Measurements from ENCODE around the gene GPC6.

GPC6 gene

GRCh38 chr13:93698016-93698613 lies 471.5 kb downstream of the GPC6 start:
- Histone ChIP-seq H2BK120ac (ENCODE audit: low read depth, low read length) (no peak overlapping the region), H3K27ac (replicated peaks; ENCODE audit: low read length) (no peak overlapping the region), H4K8ac (ENCODE audit: low read depth, low read length) (no peak overlapping the region), H3K36me3 (replicated peaks in 1 of 2; ENCODE audit: control insufficient read depth in 2 of 2, insufficient read depth in 2 of 2, low read length in 2 of 2) (no peaks in the 10 kb centered on the region), H2BK5ac (ENCODE audit: low read length) (no peak overlapping the region), H3K4me2 (ENCODE audit: insufficient read depth, low read length, poor library complexity, severe bottlenecking) (no peak overlapping the region), H3K9ac (ENCODE audit: low read depth, low read length, poor library complexity) (no peak overlapping the region), H3K27me3 (ENCODE audit: control insufficient read depth in 3 of 3, insufficient read depth in 3 of 3, low read depth in 1 of 3, low read length in 3 of 3) (no peaks in the 10 kb centered on the region), H3K4me3 (ENCODE audit: low read length in 2 of 2) (no peak overlapping the region), H2BK15ac (ENCODE audit: low read length) (no peak overlapping the region), H3K4me1 (ENCODE audit: control insufficient read depth in 2 of 2, insufficient read depth in 1 of 2, low read depth in 1 of 2, low read length in 2 of 2) (peaks cover 0 to 11% of the 10 kb centered on the region in 2 donors), H2AFZ (ENCODE audit: low read length) (no peak overlapping the region), H3K18ac (ENCODE audit: low read length) (no peak overlapping the region), H2BK12ac (ENCODE audit: low read length) (no peak overlapping the region), H3K23ac (ENCODE audit: low read depth, low read length, poor library complexity) (no peak overlapping the region), H3K79me1 (ENCODE audit: low read depth, low read length) (no peaks in the 10 kb centered on the region), H2AK5ac (ENCODE audit: low read depth, low read length) (no peak overlapping the region), H3K14ac (ENCODE audit: low read length) (no peak overlapping the region), H4K91ac (ENCODE audit: low read depth, low read length, poor library complexity) (no peak overlapping the region), H3K4ac (ENCODE audit: low read length) (no peak overlapping the region), H3K9me3 (replicated peaks in 1 of 2; ENCODE audit: control insufficient read depth in 2 of 2, insufficient read depth in 1 of 2, low read depth in 1 of 2, low read length in 2 of 2) (peaks cover 4 to 6% of the 10 kb centered on the region in 2 donors)
- WGBS, 2 donors (ENCODE audit: extremely low coverage in 2 of 2, insufficient read length in 2 of 2, insufficient replicate concordance in 1 of 2) = no CpG with 5 or more reads among the region's 5 CpGs
- DNase-seq (ENCODE audit: low spot score) = peak; percentile 32

- H3K27ac ChIP-seq (replicated peaks; ENCODE audit: low read length) = no peak overlapping the region
Measured at GRCh38 chr13:93700115-93700514, 473.5 kb downstream of the GPC6 start.

GRCh38 chr13:93708308-93709075 lies 481.9 kb downstream of the GPC6 start:
- Histone ChIP-seq H3K4me1 (ENCODE audit: control insufficient read depth in 2 of 2, insufficient read depth in 1 of 2, low read depth in 1 of 2, low read length in 2 of 2) (no peaks in the 10 kb centered on the region), H2BK12ac (ENCODE audit: low read length) (no peak overlapping the region), H2BK15ac (ENCODE audit: low read length) (no peak overlapping the region), H2AK5ac (ENCODE audit: low read depth, low read length) (no peak overlapping the region), H3K79me1 (ENCODE audit: low read depth, low read length) (no peaks in the 10 kb centered on the region), H2BK120ac (ENCODE audit: low read depth, low read length) (no peak overlapping the region), H3K27me3 (ENCODE audit: control insufficient read depth in 3 of 3, insufficient read depth in 3 of 3, low read depth in 1 of 3, low read length in 3 of 3) (no peaks in the 10 kb centered on the region), H4K8ac (ENCODE audit: low read depth, low read length) (no peak overlapping the region), H3K36me3 (replicated peaks in 1 of 2; ENCODE audit: control insufficient read depth in 2 of 2, insufficient read depth in 2 of 2, low read length in 2 of 2) (no peaks in the 10 kb centered on the region), H3K14ac (ENCODE audit: low read length) (no peak overlapping the region), H2BK5ac (ENCODE audit: low read length) (no peak overlapping the region), H3K23ac (ENCODE audit: low read depth, low read length, poor library complexity) (no peak overlapping the region), H3K27ac (replicated peaks; ENCODE audit: low read length) (no peak overlapping the region), H3K18ac (ENCODE audit: low read length) (no peak overlapping the region), H4K91ac (ENCODE audit: low read depth, low read length, poor library complexity) (no peak overlapping the region), H3K4ac (ENCODE audit: low read length) (no peak overlapping the region), H3K4me2 (ENCODE audit: insufficient read depth, low read length, poor library complexity, severe bottlenecking) (no peak overlapping the region), H3K9me3 (replicated peaks in 1 of 2; ENCODE audit: control insufficient read depth in 2 of 2, insufficient read depth in 1 of 2, low read depth in 1 of 2, low read length in 2 of 2) (peaks cover 0 to 2% of the 10 kb centered on the region in 2 donors), H3K4me3 (ENCODE audit: low read length in 2 of 2) (no peak overlapping the region), H2AFZ (ENCODE audit: low read length) (no peak overlapping the region), H3K9ac (ENCODE audit: low read depth, low read length, poor library complexity) (no peak overlapping the region)
- no CpG with 5 or more reads among the region's 1 CpG for WGBS, 2 donors (ENCODE audit: extremely low coverage in 2 of 2, insufficient read length in 2 of 2, insufficient replicate concordance in 1 of 2)
- DNase-seq (ENCODE audit: low spot score) = no peak

More at GRCh38 chr13:93700115-93700514, 473.5 kb downstream of the GPC6 start:
- Histone ChIP-seq H2BK15ac (ENCODE audit: low read length) (no peak overlapping the region), H3K4me3 (ENCODE audit: low read length in 2 of 2) (no peak overlapping the region), H3K27me3 (ENCODE audit: control insufficient read depth in 3 of 3, insufficient read depth in 3 of 3, low read depth in 1 of 3, low read length in 3 of 3) (no peaks in the 10 kb centered on the region), H2AFZ (ENCODE audit: low read length) (no peak overlapping the region), H3K9me3 (replicated peaks in 1 of 2; ENCODE audit: control insufficient read depth in 2 of 2, insufficient read depth in 1 of 2, low read depth in 1 of 2, low read length in 2 of 2) (peaks cover 6% of the 10 kb centered on the region in 2 donors), H3K14ac (ENCODE audit: low read length) (no peak overlapping the region), H3K79me1 (ENCODE audit: low read depth, low read length) (no peaks in the 10 kb centered on the region), H2BK120ac (ENCODE audit: low read depth, low read length) (no peak overlapping the region), H3K4me1 (ENCODE audit: control insufficient read depth in 2 of 2, insufficient read depth in 1 of 2, low read depth in 1 of 2, low read length in 2 of 2) (peaks cover 0 to 11% of the 10 kb centered on the region in 2 donors), H4K8ac (ENCODE audit: low read depth, low read length) (no peak overlapping the region), H3K36me3 (replicated peaks in 1 of 2; ENCODE audit: control insufficient read depth in 2 of 2, insufficient read depth in 2 of 2, low read length in 2 of 2) (no peaks in the 10 kb centered on the region), H2BK5ac (ENCODE audit: low read length) (no peak overlapping the region), H2AK5ac (ENCODE audit: low read depth, low read length) (no peak overlapping the region), H3K4me2 (ENCODE audit: insufficient read depth, low read length, poor library complexity, severe bottlenecking) (no peak overlapping the region), H2BK12ac (ENCODE audit: low read length) (no peak overlapping the region), H4K91ac (ENCODE audit: low read depth, low read length, poor library complexity) (no peak overlapping the region), H3K9ac (ENCODE audit: low read depth, low read length, poor library complexity) (no peak overlapping the region), H3K23ac (ENCODE audit: low read depth, low read length, poor library complexity) (no peak overlapping the region), H3K18ac (ENCODE audit: low read length) (no peak overlapping the region), H3K4ac (ENCODE audit: low read length) (no peak overlapping the region)
- WGBS, 2 donors (ENCODE audit: extremely low coverage in 2 of 2, insufficient read length in 2 of 2, insufficient replicate concordance in 1 of 2) = no CpG with 5 or more reads among the region's 1 CpG
- DNase-seq (ENCODE audit: low spot score) = no peak

GRCh38 chr13:93709506-93710244 lies 483.1 kb downstream of the GPC6 start:
- H4K91ac ChIP-seq (ENCODE audit: low read depth, low read length, poor library complexity) = no peak overlapping the region
- no peaks in the 10 kb centered on the region for H3K36me3 ChIP-seq (replicated peaks in 1 of 2; ENCODE audit: control insufficient read depth in 2 of 2, insufficient read depth in 2 of 2, low read length in 2 of 2)
- H2BK120ac ChIP-seq (ENCODE audit: low read depth, low read length) = no peak overlapping the region
- WGBS, 2 donors (ENCODE audit: extremely low coverage in 2 of 2, insufficient read length in 2 of 2, insufficient replicate concordance in 1 of 2) = no CpG with 5 or more reads among the region's 1 CpG
- no peak overlapping the region for H2AK5ac ChIP-seq (ENCODE audit: low read depth, low read length)
- peaks cover 0 to 2% of the 10 kb centered on the region in 2 donors for H3K9me3 ChIP-seq (replicated peaks in 1 of 2; ENCODE audit: control insufficient read depth in 2 of 2, insufficient read depth in 1 of 2, low read depth in 1 of 2, low read length in 2 of 2)
- H3K4me1 ChIP-seq (ENCODE audit: control insufficient read depth in 2 of 2, insufficient read depth in 1 of 2, low read depth in 1 of 2, low read length in 2 of 2) = no peaks in the 10 kb centered on the region
- no peak overlapping the region for H2BK12ac ChIP-seq (ENCODE audit: low read length)
- no peaks in the 10 kb centered on the region for H3K79me1 ChIP-seq (ENCODE audit: low read depth, low read length)
- H2AFZ ChIP-seq (ENCODE audit: low read length) = no peak overlapping the region
- no peak overlapping the region for H3K23ac ChIP-seq (ENCODE audit: low read depth, low read length, poor library complexity)
- no peak overlapping the region for H3K14ac ChIP-seq (ENCODE audit: low read length)
- no peak overlapping the region for H4K8ac ChIP-seq (ENCODE audit: low read depth, low read length)
- H3K9ac ChIP-seq (ENCODE audit: low read depth, low read length, poor library complexity) = no peak overlapping the region
- no peak overlapping the region for H3K4me2 ChIP-seq (ENCODE audit: insufficient read depth, low read length, poor library complexity, severe bottlenecking)
- H2BK5ac ChIP-seq (ENCODE audit: low read length) = no peak overlapping the region
- no peak overlapping the region for H3K4me3 ChIP-seq (ENCODE audit: low read length in 2 of 2)
- no peak overlapping the region for H3K4ac ChIP-seq (ENCODE audit: low read length)
- H3K27ac ChIP-seq (replicated peaks; ENCODE audit: low read length) = no peak overlapping the region
- no peak for DNase-seq (ENCODE audit: low spot score)
- no peak overlapping the region for H3K18ac ChIP-seq (ENCODE audit: low read length)
- no peak overlapping the region for H2BK15ac ChIP-seq (ENCODE audit: low read length)
- H3K27me3 ChIP-seq (ENCODE audit: control insufficient read depth in 3 of 3, insufficient read depth in 3 of 3, low read depth in 1 of 3, low read length in 3 of 3) = no peaks in the 10 kb centered on the region

All from neuronal stem cell (in vitro differentiated cells).